ENCODE measurements around the gene EVA1C.

DNA sequence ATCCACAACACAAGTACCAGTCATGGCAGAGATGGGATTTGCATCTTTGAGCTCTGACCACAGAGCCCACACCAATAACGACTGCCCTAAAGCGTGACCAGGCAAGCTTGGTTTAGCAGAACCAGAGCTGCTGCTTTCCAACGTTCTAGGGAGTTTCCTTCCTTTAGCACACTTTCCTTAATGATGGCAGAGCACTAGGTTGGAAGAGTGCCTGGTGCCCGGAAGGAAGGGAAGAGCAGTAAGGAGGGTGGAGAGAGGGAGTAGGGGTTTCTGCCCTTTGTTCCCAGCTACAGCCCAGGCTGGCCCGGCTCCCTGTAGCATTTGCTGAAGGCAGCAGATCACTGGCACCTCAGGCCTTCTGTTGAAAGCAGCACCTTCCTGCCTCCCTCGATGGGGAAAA, 6.1 kb upstream of the EVA1C start:
- TF ChIP-seq, protein P1, sequence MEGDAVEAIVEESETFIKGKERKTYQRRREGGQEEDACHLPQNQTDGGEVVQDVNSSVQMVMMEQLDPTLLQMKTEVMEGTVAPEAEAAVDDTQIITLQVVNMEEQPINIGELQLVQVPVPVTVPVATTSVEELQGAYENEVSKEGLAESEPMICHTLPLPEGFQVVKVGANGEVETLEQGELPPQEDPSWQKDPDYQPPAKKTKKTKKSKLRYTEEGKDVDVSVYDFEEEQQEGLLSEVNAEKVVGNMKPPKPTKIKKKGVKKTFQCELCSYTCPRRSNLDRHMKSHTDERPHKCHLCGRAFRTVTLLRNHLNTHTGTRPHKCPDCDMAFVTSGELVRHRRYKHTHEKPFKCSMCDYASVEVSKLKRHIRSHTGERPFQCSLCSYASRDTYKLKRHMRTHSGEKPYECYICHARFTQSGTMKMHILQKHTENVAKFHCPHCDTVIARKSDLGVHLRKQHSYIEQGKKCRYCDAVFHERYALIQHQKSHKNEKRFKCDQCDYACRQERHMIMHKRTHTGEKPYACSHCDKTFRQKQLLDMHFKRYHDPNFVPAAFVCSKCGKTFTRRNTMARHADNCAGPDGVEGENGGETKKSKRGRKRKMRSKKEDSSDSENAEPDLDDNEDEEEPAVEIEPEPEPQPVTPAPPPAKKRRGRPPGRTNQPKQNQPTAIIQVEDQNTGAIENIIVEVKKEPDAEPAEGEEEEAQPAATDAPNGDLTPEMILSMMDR (optimal IDR thresholded peaks at IDR 0.05 in 1 of 3, IDR thresholded peaks at IDR 0.05 in 1 of 3, conservative IDR thresholded peaks at IDR 0.05 in 1 of 3; ENCODE audit: extremely low read depth in 1 of 3, insufficient read depth in 2 of 3, low read length in 3 of 3) = no peak
- TF ChIP-seq EZH2 (IDR thresholded peaks at IDR 0.05; ENCODE audit: low read length) = no peak

Measured in keratinocyte (primary cell).